Measurements from ENCODE around the gene ZNF69.
"Not testable (repeated sequence)": the region's sequence is repeated elsewhere in the genome, so short reads cannot be mapped to it uniquely, and the experiment has no call there.

The ZNF69 gene

DNA sequence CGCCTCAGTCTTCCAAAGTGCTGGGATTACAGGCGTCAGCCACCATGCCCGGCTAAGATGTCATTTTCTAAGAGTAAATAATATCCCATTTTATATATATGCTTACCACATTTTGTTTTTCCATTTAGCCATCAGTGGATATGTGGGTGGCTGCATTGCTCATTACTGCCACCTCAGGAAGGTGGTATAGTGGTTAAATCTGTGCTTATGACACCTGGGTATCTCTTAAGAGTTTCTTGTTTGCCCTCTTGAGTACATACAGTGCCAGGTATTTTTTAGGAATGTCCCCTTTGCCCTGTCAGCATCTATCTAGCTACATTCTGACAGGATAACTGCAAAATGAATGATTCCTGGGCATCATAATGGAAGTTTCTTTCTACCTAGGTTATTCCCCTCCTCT lies 14.6 kb downstream of the ZNF69 start:
- no peak for DNase-seq

DNA sequence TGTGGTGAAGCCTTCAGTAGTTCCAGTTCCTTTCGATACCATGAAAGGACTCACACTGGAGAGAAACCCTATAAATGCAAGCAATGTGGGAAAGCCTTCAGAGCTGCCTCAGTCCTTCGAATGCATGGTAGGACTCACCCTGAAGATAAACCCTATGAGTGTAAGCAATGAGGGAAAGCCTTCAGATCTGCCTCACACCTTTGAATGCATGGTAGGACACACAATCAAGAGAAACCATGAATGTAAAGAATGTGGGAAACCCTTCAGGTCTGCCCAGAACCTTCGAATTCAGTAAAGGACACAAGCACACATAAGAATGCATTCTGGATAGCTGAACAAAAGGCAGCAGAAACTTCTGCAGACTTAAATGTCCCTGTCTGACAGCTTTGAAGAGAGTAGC lies 18.3 kb downstream of the ZNF69 start:
- no peak for DNase-seq

DNA sequence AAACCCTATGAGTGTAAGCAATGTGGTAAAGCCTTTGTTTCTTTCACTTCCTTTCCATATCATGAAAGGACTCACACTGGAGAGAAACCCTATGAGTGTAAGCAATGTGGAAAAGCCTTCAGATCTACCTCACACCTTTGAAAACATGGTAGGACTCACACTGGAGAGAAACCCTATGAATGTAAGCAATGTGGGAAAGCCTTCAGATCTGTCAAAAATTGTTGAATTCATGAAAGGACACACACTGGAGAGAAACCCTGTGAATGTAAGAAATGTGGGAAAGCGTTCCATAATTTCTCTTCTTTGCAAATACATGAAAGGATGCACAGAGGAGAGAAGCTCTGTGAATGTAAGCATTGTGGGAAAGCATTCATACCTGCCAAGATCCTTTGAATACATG lies 24.4 kb downstream of the ZNF69 start:
- not testable (repeated sequence) for DNase-seq

DNA sequence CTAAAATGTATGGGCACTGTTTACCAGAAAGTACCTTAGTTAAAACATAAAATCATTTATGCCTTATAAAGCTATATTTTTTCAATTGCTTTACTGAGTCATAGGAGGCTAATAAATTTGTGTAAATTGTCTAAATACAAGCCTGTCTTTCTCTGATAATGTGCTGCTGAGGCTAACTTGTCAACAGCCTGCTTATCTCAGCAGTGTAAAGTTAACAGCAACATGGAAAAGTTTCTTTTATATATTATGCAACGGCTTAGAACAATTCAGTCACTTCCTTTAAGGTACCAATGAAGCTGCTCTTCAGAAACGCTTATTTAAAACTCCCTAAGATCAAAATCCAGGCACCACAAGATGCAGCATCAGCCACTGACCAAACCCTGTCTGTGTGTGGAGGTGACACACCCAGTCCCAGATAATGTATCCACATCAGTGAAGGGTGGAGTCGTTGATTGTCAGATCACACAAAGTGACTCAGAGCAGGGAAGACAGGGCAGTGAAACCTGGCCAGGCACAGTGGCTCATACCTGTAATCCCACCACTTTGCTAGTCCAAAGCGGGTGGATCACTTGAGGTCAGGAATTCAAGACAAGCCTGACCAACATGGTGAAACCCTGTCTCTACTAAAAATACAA lies 27.0 kb downstream of the ZNF69 start:
- DNase-seq, result not testable (repeated sequence)

DNA sequence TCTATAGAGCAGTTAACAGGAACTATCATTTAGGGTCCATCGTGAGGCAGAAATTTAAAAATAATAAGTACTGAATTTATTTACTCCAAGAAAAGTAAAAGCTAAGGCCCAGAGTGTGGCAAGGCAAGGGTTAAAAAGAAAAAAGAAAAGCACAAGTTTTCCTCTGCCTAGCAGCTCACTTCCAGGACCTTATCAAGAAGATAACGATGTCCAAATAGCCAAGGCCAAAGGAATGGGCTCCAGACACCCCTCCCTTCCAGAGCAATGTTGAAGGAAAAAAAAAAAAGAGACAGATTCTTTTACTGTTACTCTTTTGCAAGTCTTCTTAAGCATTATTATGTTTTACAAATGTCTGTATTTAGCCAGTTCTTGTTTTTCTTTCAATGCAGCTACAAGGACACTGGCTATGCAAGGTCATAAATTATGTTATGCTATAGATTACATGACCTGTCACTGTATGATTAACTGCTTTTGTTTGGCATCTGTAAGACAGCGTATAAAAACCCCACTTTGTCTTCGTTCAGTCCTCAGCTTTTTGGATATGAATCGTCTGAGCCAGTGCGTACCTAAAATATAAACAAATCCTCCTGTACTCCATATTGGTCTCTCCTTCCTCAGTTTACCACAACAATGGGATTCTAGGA lies 34.4 kb downstream of the ZNF69 start:
- no peak for DNase-seq

DNA sequence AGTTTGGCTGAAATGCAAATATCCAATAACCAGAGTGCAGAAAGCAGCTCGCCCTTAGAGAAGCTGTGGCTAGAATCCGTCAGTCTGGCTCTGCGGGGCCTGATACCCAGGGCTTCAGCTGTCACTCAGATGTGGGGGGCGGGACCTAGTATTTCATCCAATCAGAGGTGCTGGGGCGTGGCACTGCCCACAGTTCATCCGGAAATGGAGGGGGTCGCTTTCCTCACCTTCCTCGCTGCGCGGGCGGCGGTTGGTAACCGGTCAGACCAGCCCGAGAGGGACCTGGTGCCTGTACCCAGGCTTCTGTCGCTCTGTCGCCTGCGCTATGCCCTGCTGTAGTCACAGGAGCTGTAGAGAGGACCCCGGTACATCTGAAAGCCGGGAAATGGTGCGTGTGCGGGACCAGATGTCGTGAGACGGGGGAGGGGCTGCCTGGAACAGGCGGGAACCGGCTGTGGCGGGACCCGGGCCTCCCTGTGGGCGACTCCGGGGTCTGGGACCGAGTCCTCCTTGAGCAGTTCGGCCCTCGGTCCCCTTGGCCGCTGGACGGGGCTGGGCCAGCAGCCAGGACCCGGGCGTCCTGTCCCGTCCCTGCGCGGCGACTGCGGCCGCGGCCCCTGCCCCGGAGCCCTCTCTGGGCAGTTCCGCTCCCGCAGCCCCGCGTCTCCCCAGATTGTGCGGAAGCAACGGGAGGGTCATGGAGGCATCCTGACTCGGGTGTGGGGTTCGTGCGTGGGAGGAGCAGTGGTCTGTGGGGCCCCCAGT lies 37.5 kb downstream of the ZNF69 start, which contains the start of gene ZNF700:
Gene ZNF700, plus strand, starts transcription at position 222 of the 765 bp plus-strand sequence. Its CDS starts 104 bp downstream, at position 326.
- DNase-seq, result peak; percentile 92

DNA sequence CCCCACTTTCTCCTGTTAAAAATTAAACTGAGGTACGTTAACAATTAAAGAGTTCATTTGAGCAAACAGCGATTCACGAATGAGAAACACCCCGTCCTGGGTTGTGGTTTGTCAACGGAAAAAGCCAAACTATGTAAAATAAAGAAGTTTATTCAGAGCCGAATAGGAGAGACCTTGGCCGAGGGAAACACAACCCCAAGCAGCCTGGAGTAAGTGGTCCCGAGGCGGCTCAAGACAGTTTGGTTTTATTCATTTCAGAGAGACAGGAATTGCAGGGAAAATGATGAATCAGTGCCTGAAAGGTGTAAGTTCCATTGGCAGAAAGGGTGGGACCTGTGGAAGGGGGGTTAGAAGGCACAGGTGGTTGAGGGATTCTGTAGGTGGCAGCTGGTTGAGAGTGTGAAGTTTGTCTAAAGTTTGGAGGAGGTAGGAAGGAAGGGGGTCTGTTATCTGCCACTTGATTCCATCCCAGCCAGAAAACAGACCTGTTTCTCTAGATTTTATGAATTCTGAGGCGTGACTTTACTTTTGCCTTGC lies 38.1 kb downstream of the ZNF69 start:
- not testable (repeated sequence) for DNase-seq

DNA sequence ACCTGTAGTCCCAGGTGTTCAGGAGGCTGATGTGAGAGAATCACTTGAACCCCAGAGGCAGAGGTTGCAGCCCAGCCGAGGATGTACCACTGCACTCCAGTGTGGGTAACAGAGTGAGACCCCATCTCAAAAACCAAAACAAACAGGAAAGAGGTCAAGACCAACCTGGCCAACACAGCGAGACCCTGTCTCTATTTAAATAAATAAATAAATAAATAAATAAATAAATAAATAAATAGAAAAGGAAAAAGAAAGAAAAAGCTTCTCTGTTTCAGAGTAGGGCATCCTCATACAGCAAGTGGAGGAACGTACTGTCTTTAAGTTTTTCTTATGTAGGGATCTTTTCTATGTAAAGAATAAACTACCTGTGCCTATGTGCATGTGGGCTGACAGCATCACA lies 39.6 kb downstream of the ZNF69 start:
- DNase-seq, result no peak

DNA sequence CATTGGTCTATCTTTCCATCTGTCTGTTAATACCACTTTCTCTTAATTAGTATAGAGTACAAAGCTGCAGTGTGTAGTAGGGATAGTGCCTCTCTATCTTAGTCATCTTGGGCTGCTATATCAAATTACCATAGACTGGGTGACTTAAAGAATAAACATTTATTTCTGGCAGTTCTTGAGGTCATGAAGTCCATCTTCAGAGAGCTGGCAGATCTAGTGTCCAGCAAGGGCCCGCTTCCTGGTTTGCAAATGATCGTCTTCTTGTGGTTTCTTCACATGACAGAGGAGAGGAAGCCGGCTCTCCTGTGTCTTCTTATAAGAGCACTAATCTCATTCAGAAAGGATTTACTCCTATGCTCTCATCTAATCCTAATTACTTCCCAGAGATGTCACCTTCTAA lies 43.5 kb downstream of the ZNF69 start:
- DNase-seq, result no peak

DNA sequence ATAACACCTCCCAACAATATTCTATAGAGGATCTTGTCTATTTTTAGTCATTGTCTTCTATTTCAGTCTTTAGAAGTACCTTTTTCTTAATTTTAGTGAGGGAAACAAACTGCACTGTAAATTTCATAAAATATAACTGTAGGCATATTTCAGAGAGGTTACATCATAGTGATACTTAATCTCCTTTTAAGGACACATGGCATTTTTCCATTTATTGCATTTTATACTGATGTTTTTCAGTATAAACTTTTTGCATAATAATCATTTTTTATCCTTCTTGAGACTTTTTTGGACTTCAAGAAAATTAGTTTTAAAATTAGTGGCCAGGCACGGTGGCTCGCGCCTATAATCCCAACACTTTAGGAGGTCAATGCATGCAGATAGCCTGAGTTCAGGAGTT lies 43.9 kb downstream of the ZNF69 start:
- no peak for DNase-seq

DNA sequence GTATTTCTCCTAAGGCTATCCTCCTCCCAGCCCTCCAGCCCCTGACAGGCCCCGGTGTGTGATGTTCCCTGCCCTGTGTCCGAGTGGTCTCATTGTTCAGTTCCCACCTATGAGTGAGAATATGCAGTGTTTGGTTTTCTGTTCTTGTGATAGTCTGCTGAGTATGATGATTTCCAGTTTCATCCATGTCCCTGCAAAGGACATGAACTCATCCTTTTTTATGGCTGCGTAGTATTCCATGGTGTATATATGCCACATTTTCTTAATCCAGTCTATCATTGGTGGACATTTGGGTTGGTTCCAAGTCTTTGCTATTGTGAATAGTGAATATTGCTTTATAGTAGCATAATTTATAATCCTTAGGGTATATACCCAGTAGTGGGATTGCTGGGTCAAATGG lies 48.2 kb downstream of the ZNF69 start:
- DNase-seq, result not testable (repeated sequence)

DNA sequence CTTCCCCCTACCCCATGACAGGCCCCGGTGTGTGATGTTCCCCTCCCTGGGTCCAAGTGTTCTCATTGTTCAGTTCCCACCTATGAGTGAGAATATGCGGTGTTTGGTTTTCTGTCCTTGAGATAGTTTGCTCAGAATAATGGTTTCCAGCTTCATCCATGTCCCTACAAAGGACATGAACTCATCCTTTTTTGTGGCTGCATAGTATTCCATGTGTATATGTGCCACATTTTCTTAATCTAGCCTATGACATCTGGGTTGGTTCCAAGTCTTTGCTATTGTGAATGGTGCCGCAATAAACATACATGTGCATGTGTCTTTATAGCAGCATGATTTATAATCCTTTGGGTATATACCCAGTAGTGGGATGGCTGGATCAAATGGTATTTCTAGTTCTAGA lies 50.8 kb downstream of the ZNF69 start:
- DNase-seq, result not testable (repeated sequence)

DNA sequence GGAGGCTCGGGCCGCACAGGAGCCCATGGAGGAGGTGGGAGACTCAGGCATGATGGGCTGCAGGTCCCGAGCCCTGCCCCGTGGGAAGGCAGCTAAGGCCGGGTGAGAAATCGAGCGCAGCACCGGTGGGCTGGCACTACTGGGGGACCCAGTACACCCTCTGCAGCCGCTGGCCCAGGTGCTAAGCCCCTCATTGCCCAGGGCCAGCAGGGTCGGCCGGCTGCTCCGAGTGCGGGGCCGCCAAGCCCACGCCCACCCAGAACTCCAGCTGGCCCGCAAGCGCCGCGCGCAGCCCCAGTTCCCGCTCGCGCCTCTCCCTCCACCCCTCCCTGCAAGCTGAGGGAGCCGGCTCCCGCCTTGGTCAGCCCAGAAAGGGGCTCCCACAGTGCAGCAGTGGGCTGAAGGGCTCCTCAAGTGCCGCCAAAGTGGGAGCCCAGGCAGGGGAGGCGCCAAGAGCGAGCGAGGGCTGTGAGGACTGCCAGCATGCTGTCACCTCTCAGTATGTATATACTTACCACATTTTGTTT lies 53.8 kb downstream of the ZNF69 start:
- DNase-seq, result not testable (repeated sequence)

DNA sequence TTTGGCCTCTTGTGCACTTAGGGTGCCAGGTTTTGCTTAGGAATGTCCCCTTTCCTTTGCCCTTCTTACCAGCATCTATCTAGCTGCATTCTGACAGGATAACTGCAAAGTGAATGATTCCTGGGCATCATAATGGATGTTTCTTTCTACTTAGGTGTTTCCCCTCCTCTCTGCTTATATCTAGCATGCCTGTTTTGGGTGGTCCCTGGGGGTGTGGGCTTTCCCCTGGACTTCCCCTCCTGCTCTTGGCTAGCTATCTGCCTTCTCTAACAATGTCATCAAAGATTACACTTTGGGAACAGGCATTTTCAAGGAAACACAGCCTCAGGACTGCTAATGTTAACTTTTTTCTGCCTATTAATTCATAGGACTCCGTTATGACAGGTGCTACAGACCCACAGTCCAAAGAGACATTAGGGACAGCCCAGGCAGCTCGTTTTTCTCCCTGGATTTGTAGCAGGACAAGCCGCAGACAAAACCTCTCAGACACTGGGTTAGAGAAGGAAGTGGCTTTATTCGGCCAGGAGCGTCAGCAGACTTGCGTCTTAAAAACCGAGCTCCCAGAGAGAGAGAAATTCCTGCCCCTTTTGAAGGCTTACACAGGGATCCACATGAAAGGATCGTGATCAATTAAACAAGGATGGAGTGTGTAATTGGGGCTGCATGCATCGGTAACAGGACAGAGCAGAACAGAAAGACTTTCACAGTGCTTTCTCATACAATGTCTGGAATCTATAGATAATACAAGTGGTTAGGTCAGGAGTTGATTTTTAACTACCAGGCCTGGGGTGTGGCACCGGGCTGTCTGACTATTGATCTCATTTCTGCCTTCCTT lies 54.6 kb downstream of the ZNF69 start:
- DNase-seq, result no peak

DNA sequence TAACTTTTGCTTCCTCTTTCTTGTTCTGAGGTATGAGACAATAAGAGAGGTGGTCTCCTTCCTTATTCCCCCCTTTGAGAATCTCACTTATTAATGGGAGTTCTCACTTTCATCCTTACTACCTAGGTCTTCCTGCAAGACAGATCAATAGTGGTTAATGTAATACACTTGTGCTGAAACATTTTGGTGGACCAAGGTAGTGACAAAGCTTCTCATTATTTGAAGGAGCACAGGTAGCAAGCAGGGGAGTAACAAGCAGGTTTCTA lies 55.2 kb downstream of the ZNF69 start:
- DNase-seq, result no peak

DNA sequence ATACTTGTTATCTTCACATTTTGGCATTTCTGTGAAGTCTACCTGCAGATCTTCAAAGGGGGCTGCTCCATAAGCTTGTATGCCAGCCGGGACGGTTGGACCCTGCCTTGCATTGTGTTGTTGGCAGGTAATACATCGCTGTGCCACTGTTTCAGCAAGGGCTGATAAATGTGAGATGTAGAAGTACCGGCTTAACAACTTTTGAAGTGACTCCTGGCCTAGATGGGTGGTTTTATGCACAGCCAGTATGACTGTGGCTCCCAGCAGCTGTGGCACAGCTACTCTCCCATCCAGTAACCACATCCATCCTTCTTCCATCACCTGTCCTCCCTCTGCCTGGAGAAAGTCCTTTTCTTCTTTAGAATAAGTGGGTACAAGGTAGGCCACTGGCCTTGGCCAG lies 57.1 kb downstream of the ZNF69 start:
- DNase-seq, result no peak

DNA sequence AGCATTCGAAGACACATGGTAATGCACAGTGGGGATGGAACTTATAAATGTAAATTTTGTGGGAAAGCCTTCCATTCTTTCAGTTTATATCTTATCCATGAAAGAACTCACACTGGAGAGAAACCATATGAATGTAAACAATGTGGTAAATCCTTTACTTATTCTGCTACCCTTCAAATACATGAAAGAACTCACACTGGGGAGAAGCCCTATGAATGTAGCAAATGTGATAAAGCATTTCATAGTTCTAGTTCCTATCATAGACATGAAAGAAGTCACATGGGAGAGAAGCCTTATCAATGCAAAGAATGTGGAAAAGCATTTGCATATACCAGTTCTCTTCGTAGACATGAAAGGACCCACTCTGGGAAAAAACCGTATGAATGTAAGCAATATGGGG lies 61.1 kb downstream of the ZNF69 start:
- no peak for DNase-seq

DNA sequence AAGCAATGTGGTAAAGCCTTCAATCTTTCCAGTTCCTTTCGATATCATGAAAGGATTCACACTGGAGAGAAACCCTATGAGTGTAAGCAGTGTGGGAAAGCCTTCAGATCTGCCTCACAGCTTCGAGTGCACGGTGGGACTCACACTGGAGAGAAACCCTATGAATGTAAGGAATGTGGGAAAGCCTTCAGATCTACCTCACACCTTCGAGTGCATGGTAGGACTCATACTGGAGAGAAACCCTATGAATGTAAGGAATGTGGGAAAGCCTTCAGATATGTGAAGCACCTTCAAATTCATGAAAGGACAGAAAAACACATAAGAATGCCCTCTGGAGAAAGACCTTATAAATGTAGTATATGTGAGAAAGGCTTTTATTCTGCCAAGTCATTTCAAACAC lies 61.6 kb downstream of the ZNF69 start:
- DNase-seq, result no peak

DNA sequence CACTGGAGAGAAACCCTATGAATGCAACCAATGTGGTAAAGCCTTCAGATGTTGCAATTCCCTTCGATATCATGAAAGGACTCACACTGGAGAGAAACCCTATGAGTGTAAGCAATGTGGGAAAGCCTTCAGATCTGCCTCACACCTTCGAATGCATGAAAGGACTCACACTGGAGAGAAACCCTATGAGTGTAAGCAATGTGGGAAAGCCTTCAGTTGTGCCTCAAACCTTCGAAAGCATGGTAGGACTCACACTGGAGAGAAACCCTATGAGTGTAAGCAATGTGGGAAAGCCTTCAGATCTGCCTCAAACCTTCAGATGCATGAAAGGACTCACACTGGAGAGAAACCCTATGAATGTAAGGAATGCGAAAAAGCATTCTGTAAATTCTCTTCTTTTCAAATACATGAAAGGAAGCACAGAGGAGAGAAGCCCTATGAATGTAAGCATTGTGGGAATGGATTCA lies 62.1 kb downstream of the ZNF69 start:
- DNase-seq, result not testable (repeated sequence)

DNA sequence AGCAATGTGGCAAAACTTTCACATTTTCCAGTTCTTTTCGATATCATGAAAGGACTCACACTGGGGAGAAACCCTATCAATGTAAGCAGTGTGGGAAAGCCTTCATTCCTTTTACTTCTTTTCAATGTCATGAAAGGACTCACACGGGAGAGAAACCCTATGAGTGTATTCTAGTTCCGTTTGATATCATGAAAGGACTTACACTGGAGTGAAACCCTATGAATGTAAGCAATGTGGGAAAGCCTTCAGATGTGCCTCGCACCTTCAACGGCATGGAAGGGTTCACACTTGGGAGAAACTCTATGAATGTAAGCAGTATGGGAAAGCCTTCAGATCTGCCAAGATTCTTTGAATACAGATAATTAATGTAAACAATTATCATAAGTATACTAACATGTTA lies 62.7 kb downstream of the ZNF69 start:
- no peak for DNase-seq
